Endothelial cell of umbilical vein (primary cell): ENCODE measurements around the gene FRMPD1. TPM values are rescaled to one million over a fixed set of nuclear protein-coding genes. Genes with fewer than 3 reads are reported as not detected.

Source experiments
- BruUV-seq: library from RNA; stranded (reverse); fragments of 400-500 nt; replicated peaks from 2 replicates; lab custom pipeline; 2021; lab: Mats Ljungman, UMichigan
- CTCF ChIA-PET: fragments of 300-600, 350-600 bp; sonication (Branson Sonifier 250); formaldehyde crosslinking; loops from one replicate; lab custom pipeline; 2021; ENCODE audit warnings: antibody characterized with exemption, inconsistent platforms; lab: Charles Lee
- POLR2A ChIA-PET: fragments of 300-600, 350-600 bp; sonication (Branson Sonifier 250); formaldehyde crosslinking; loops from one replicate; lab custom pipeline; 2021; ENCODE audit warnings: antibody characterized with exemption, inconsistent platforms; lab: Charles Lee
- DNase-seq: peaks from one replicate; pipeline ENCODE4 v3.0.0-alpha.2; 2011; ENCODE audit warnings: low read depth, low spot score
- FAIRE-seq: peaks from 2 replicates; lab custom pipeline; 2011; peaks lifted over from hg19 to GRCh38; lab: Jason Lieb, UNC
- H2AFZ ChIP-seq: 2 replicates; pipeline ENCODE4 v1.6.0; 2012; ENCODE audit warnings: low read depth, low read length, control low read depth, inconsistent platforms
- H3K27ac ChIP-seq: 2 replicates; pipeline ENCODE4 v1.5.1; 2011; ENCODE audit warnings: low read depth, mild to moderate bottlenecking, control low read depth, low read length, moderate library complexity; ENCODE audit not compliant: insufficient read depth
- H3K27me3 ChIP-seq, 2 experiments: 2 replicates each; pipeline versions ENCODE4 v1.6.0 to v1.6.1; 2011; ENCODE audit warnings: low read length in 2 of 2, mixed read lengths in 1 of 2; ENCODE audit not compliant: control insufficient read depth in 2 of 2, insufficient read depth in 2 of 2
- H3K36me3 ChIP-seq, 2 experiments: 2 replicates in 1 of 2; 3 replicates in 1 of 2; pipeline ENCODE4 v1.5.1; 2011; ENCODE audit warnings: low read length in 2 of 2, mild to moderate bottlenecking in 1 of 2, moderate library complexity in 1 of 2; ENCODE audit not compliant: control insufficient read depth in 2 of 2, insufficient read depth in 2 of 2; ENCODE audit errors: extremely low read depth in 1 of 2
- H3K4me1 ChIP-seq: 3 replicates; pipeline ENCODE4 v1.5.1; 2011; ENCODE audit warnings: mild to moderate bottlenecking, low read length; ENCODE audit not compliant: control insufficient read depth, insufficient read depth; ENCODE audit errors: extremely low read depth
- H3K4me2 ChIP-seq: 2 replicates; pipeline ENCODE4 v1.6.1; 2011; ENCODE audit warnings: low read length, control low read depth, mixed read lengths; ENCODE audit not compliant: insufficient read depth
- H3K4me3 ChIP-seq, 3 experiments: fragments of 200-600 bp in 1 of 3; sonication (generic), shearing (Covaris generic) in 1 of 3; replicated peaks in 1 of 3; 2 replicates each; pipeline ENCODE4 v1.5.1; 2011 to 2016; ENCODE audit warnings: control low read depth in 3 of 3, low read length in 3 of 3, mild to moderate bottlenecking in 2 of 3, inconsistent platforms in 1 of 3, low read depth in 1 of 3, moderate library complexity in 1 of 3; ENCODE audit not compliant: insufficient read depth in 1 of 3
- H3K79me2 ChIP-seq: 2 replicates; pipeline ENCODE4 v1.6.0; 2012; ENCODE audit warnings: low read length, inconsistent platforms; ENCODE audit not compliant: control insufficient read depth, insufficient read depth
- H3K9ac ChIP-seq: replicated peaks from 2 replicates; pipeline ENCODE3; 2011; ENCODE audit warnings: low read length, control low read depth; ENCODE audit not compliant: insufficient read depth; ENCODE audit errors: extremely low read depth
- H3K9me1 ChIP-seq: replicated peaks from 3 replicates; pipeline ENCODE4 v1.6.0; 2011; ENCODE audit warnings: mild to moderate bottlenecking, low read length; ENCODE audit not compliant: control insufficient read depth, insufficient read depth; ENCODE audit errors: extremely low read depth
- H3K9me3 ChIP-seq: replicated peaks from 2 replicates; pipeline ENCODE4 v1.5.1; 2012; ENCODE audit warnings: low read length, inconsistent platforms; ENCODE audit not compliant: control insufficient read depth, insufficient read depth
- H4K20me1 ChIP-seq: replicated peaks from 2 replicates; pipeline ENCODE3; 2011; ENCODE audit warnings: mild to moderate bottlenecking, low read length; ENCODE audit not compliant: control insufficient read depth, insufficient read depth; ENCODE audit errors: extremely low read depth
- EZH2 ChIP-seq: IDR thresholded peaks from 2 replicates; pipeline ENCODE4 v1.6.1; 2012; ENCODE audit warnings: borderline replicate concordance, low read depth, mild to moderate bottlenecking, moderate library complexity, low read length, inconsistent platforms; ENCODE audit not compliant: severe bottlenecking
- FOS ChIP-seq: IDR thresholded peaks from 2 replicates; pipeline ENCODE4 v1.6.1; 2011; ENCODE audit warnings: mild to moderate bottlenecking, low read length, moderate library complexity, borderline replicate concordance; ENCODE audit not compliant: insufficient read depth
- GATA2 ChIP-seq: IDR thresholded peaks from 2 replicates; pipeline ENCODE4 v1.7.0; 2011; ENCODE audit warnings: low read depth, mild to moderate bottlenecking, moderate library complexity, mixed read lengths, low read length; ENCODE audit not compliant: insufficient read length, insufficient read depth
- JUN ChIP-seq: IDR thresholded peaks from 2 replicates; pipeline ENCODE4 v1.6.1; 2011; ENCODE audit warnings: borderline replicate concordance, low read depth; ENCODE audit not compliant: insufficient read length, insufficient read depth
- MYC ChIP-seq: IDR thresholded peaks from one replicate; pipeline ENCODE4 v1.6.1; 2011; ENCODE audit warnings: mild to moderate bottlenecking, low read depth, low read length
- POLR2A ChIP-seq: IDR thresholded peaks from 2 replicates; pipeline ENCODE4 v1.6.1; 2012; ENCODE audit warnings: low read depth, mild to moderate bottlenecking, control low read depth, low read length
- POLR2AphosphoS5 ChIP-seq: IDR thresholded peaks from 2 replicates; pipeline ENCODE4 v1.6.1; 2012; ENCODE audit warnings: low read depth, mild to moderate bottlenecking, control low read depth, low read length, moderate library complexity; ENCODE audit not compliant: insufficient read depth
- dilution Hi-C: fragments of 300-500 bp; cut with MboI; formaldehyde crosslinking; loops from one replicate; pipeline ENCODE4 v1.15.0; 2019; ENCODE audit warnings: low sequenced_read_pairs; ENCODE audit not compliant: extremely low pct_ligation_motif_present
- intact Hi-C: fragments of 100-400 bp; cut with micrococcal nuclease; formaldehyde crosslinking; loops from one replicate; pipeline ENCODE4 v1.10.0; 2022
- polyA plus RNA-seq, 4 experiments: library from polyadenylated mRNA; depleted of rRNA in 3 of 4; stranded (reverse) in 3 of 4; unstranded in 1 of 4; fragments of >200 nt; gene quantifications; 2 replicates each; pipeline versions ENCODE4 v1.2.1 to v1.2.3, GENCODE V29; 2011 to 2012; ENCODE audit warnings: missing spikeins in 1 of 4
- total RNA-seq: library from RNA; stranded (reverse); gene quantifications from 2 replicates; pipeline ENCODE4 v1.2.3, GENCODE V29; 2021
- TF ChIP-seq, protein P1 (sequence below), 2 donors: IDR thresholded peaks; 1 replicate in 1 of 2; 2 replicates in 1 of 2; pipeline ENCODE4 v1.5.1; 2011; ENCODE audit warnings: low read length in 2 of 2, mild to moderate bottlenecking in 2 of 2, moderate library complexity in 2 of 2, control low read depth in 1 of 2, inconsistent platforms in 1 of 2, low read depth in 1 of 2; ENCODE audit not compliant: insufficient read depth in 1 of 2; ENCODE audit errors: extremely low read depth in 1 of 2
- TF ChIP-seq, protein P2 (sequence below): IDR thresholded peaks from 2 replicates; pipeline ENCODE4 v1.6.1; 2011; ENCODE audit not compliant: insufficient read depth, insufficient read length

The FRMPD1 gene
- total and polyA plus RNA-seq, 2 donors (not counting 3 experiments of a cell fraction or from before 2014, with no cell fraction given), result not detected

DNA sequence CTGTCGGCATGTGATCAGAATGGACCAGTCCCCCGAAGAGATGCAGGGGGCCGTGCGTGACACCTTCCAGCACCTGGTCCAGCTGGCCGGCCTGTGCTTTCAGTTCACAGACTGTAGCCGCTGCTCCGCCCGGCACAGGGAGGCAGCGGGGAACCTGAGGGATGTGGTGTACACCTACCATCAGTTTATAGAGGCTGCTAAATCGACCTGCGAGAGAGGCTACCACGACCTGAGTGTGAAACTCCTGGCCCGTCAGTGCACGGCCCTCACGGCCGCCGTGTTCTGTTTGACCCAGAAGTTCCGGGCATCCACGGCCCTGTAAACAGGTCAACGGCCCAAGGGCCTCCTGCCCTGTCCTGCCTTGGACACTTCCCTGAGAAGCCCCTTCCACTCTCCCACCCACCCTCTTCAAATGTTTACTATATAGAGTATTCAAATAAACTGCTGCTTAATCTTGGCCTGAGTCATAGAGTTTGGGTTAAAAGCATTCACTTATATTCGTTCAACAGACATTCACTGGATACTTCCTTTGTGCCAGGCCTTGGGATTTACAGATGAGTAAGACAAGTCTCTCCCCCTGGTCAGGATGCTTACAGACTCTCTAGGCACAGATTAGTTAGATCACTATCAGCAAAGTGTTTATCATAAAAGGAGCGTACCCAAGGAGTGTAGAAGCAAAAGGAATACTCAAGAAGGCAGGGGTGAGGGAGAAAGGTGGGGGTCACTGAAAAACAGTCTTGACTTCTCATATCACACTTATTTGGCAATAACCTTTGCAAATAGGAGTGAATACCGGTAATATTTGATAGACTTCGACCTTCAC, 95.9 kb downstream of the FRMPD1 start:
- no peaks in the 10 kb centered on the region for H3K79me2 ChIP-seq
- no peaks in the 10 kb centered on the region for H4K20me1 ChIP-seq
- H3K9me3 ChIP-seq, result no peaks in the 10 kb centered on the region
- POLR2A ChIA-PET, result no interaction called here
- BruUV-seq, result no TSS peak
- intact Hi-C loops, result loop anchor here (1.0 to 5.0 kb wide), 5 partner anchors 156 to 654 kb away; partner anchors contain the start of gene SLC25A51
- TF ChIP-seq POLR2AphosphoS5, result no peak
- TF ChIP-seq FOS, result no peak
- no peak for TF ChIP-seq JUN
- TF ChIP-seq, protein P1, sequence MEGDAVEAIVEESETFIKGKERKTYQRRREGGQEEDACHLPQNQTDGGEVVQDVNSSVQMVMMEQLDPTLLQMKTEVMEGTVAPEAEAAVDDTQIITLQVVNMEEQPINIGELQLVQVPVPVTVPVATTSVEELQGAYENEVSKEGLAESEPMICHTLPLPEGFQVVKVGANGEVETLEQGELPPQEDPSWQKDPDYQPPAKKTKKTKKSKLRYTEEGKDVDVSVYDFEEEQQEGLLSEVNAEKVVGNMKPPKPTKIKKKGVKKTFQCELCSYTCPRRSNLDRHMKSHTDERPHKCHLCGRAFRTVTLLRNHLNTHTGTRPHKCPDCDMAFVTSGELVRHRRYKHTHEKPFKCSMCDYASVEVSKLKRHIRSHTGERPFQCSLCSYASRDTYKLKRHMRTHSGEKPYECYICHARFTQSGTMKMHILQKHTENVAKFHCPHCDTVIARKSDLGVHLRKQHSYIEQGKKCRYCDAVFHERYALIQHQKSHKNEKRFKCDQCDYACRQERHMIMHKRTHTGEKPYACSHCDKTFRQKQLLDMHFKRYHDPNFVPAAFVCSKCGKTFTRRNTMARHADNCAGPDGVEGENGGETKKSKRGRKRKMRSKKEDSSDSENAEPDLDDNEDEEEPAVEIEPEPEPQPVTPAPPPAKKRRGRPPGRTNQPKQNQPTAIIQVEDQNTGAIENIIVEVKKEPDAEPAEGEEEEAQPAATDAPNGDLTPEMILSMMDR (IDR thresholded peaks at IDR 0.05; ENCODE audit: extremely low read depth in 1 of 2, insufficient read depth in 1 of 2, low read depth in 1 of 2, low read length in 2 of 2), result no peak
- TF ChIP-seq, protein P2, sequence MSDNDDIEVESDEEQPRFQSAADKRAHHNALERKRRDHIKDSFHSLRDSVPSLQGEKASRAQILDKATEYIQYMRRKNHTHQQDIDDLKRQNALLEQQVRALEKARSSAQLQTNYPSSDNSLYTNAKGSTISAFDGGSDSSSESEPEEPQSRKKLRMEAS, result no peak
- TF ChIP-seq POLR2A, result no peak
- no peak for TF ChIP-seq EZH2
- TF ChIP-seq MYC, result no peak
- no peak for TF ChIP-seq GATA2
- no peak overlapping the region for H3K4me2 ChIP-seq
- peaks cover 0 to 6% of the 10 kb centered on the region in 2 experiments for H3K27me3 ChIP-seq
- FAIRE-seq (no peak), DNase-seq (no peak)
- CTCF ChIA-PET, result interaction anchor here (0.9 to 1.2 kb wide), 3 partner anchors 167 to 617 kb away, joined by 3 read pairs; no protein-coding TSS in a partner anchor
- H3K27ac ChIP-seq, result no peak overlapping the region
- H2AFZ ChIP-seq, result no peak overlapping the region
- no peaks in the 10 kb centered on the region for H3K36me3 ChIP-seq
- dilution Hi-C loops, result no loop called here
- no peaks in the 10 kb centered on the region for H3K9me1 ChIP-seq
- no peaks in the 10 kb centered on the region for H3K4me1 ChIP-seq
- no peak overlapping the region for H3K9ac ChIP-seq
- H3K4me3 ChIP-seq, result no peak overlapping the region
